K562 (cell line): ENCODE data around the gene DHPS. TPM values are rescaled to one million over a fixed set of nuclear protein-coding genes. Genes with fewer than 3 reads are reported as not detected.

Experiments
- BRCA1 ChIP-seq, 2 experiments: fragments of 450-650 bp in 1 of 2; sonication (generic) in 1 of 2; formaldehyde crosslinking in 1 of 2; IDR thresholded peaks; 2 replicates each; pipeline versions ENCODE4 v1.5.0 to v1.6.1; 2017 to 2020; ENCODE audit warnings: mild to moderate bottlenecking in 1 of 2, missing genetic modification reagents in 1 of 2
- CXXC5 ChIP-seq: fragments of 250-450 bp; sonication (Bioruptor Pico); IDR thresholded peaks from 2 replicates; pipeline ENCODE4 v1.8.0; 2022; ENCODE audit warnings: inconsistent platforms, mild to moderate bottlenecking, moderate library complexity
- ELF2 ChIP-seq: fragments of 250-450 bp; sonication (Bioruptor Pico); IDR thresholded peaks from 2 replicates; pipeline ENCODE4 v1.5.0; 2021; ENCODE audit warnings: mild to moderate bottlenecking
- GATAD2A ChIP-seq: fragments of 450-650 bp; IDR thresholded peaks from 2 replicates; pipeline ENCODE4 v1.6.1; 2017
- GATAD2B ChIP-seq: fragments of 450-650 bp; IDR thresholded peaks from 2 replicates; pipeline ENCODE4 v1.6.1; 2017; ENCODE audit warnings: mild to moderate bottlenecking, borderline replicate concordance
- HNRNPK ChIP-seq: fragments of 200-400 bp; formaldehyde crosslinking; IDR thresholded peaks from one replicate; pipeline ENCODE4 v1.6.1; 2018; ENCODE audit warnings: mild to moderate bottlenecking, low read depth, low read length; ENCODE audit not compliant: poor library complexity, severe bottlenecking
- HNRNPUL1 ChIP-seq: fragments of 200-400 bp; formaldehyde crosslinking; IDR thresholded peaks from 2 replicates; pipeline ENCODE4 v1.6.1; 2017; ENCODE audit warnings: low read length
- KAT7 ChIP-seq: sonication (generic); formaldehyde crosslinking; IDR thresholded peaks from 2 replicates; pipeline ENCODE4 v1.8.0; 2022; ENCODE audit warnings: missing genetic modification reagents, mild to moderate bottlenecking, borderline replicate concordance
- KDM5B ChIP-seq: fragments of 200-600 bp; sonication (generic); IDR thresholded peaks from 2 replicates; pipeline ENCODE4 v1.6.1; 2012; ENCODE audit warnings: low read depth, mild to moderate bottlenecking, moderate library complexity, low read length, control low read depth, inconsistent platforms; ENCODE audit not compliant: insufficient replicate concordance
- LEF1 ChIP-seq: fragments of 450-650 bp; IDR thresholded peaks from 2 replicates; pipeline ENCODE4 v1.6.1; 2016; ENCODE audit warnings: mild to moderate bottlenecking
- MEIS2 ChIP-seq: fragments of 450-650 bp; IDR thresholded peaks from 2 replicates; pipeline ENCODE4 v1.6.1; 2014; ENCODE audit warnings: mild to moderate bottlenecking; ENCODE audit not compliant: partially characterized antibody
- PCBP2 ChIP-seq: fragments of 200-400 bp; formaldehyde crosslinking; IDR thresholded peaks from 2 replicates; pipeline ENCODE4 v1.6.1; 2018; ENCODE audit warnings: low read length, low read depth, mild to moderate bottlenecking, moderate library complexity; ENCODE audit not compliant: poor library complexity, severe bottlenecking
- SIX5 ChIP-seq, 2 experiments: IDR thresholded peaks; 2 replicates each; pipeline ENCODE4 v1.6.1; 2011; ENCODE audit warnings: low read length in 2 of 2, borderline replicate concordance in 1 of 2, low read depth in 1 of 2, mild to moderate bottlenecking in 1 of 2, moderate library complexity in 1 of 2; ENCODE audit not compliant: insufficient read depth in 1 of 2
- TEAD1 ChIP-seq, 2 experiments: fragments of 450-650 bp in 1 of 2; sonication (generic) in 1 of 2; formaldehyde crosslinking; IDR thresholded peaks; 2 replicates each; pipeline versions ENCODE4 v1.4.0 to v1.8.0; 2020 to 2022; ENCODE audit warnings: mild to moderate bottlenecking in 2 of 2, missing genetic modification reagents in 1 of 2
- polyA plus RNA-seq, 8 experiments: library from polyadenylated mRNA; depleted of rRNA in 4 of 8; stranded (reverse) in 5 of 8; unstranded in 3 of 8; fragments of >200 nt; fragmentation: Nextera tagmentation in 2 of 8; fragmentation: Illumina TruSeq in 1 of 8; extraction: Ambion mirVana in 2 of 8; extraction: Trizol in 1 of 8; gene quantifications; 2 replicates each; pipeline versions ENCODE4 v1.2.1 to v1.2.3, GENCODE V29; 2011 to 2014; ENCODE audit warnings: inconsistent platforms in 1 of 8, missing spikeins in 1 of 8
- total RNA-seq, 7 experiments: library from RNA; depleted of rRNA in 6 of 7; stranded (reverse); fragments of >200 nt in 6 of 7; fragmentation: Illumina TruSeq in 2 of 7; extraction: Trizol in 2 of 7; gene quantifications; 2 replicates each; pipeline versions ENCODE4 v1.2.1 to v1.2.3, GENCODE V29; 2011 to 2021; ENCODE audit warnings: low replicate concordance in 1 of 7
- TF ChIP-seq, protein P1 (sequence below): sonication (generic); formaldehyde crosslinking; IDR thresholded peaks from 2 replicates; pipeline ENCODE4 v1.9.0; 2022; ENCODE audit warnings: mild to moderate bottlenecking, missing genetic modification reagents
- TF ChIP-seq, protein P2 (sequence below), 2 experiments: fragments of 450-650 bp; IDR thresholded peaks; 2 replicates each; pipeline ENCODE4 v1.6.1; 2016; ENCODE audit warnings: mild to moderate bottlenecking in 2 of 2, borderline replicate concordance in 1 of 2, low read depth in 1 of 2, moderate library complexity in 1 of 2

DHPS gene
- total and polyA plus RNA-seq, 9 of the 15 experiments (the other 6 are each of a cell fraction or from before 2014, with no cell fraction given), result 47.1 to 110 (median 79.9) TPM

DNA sequence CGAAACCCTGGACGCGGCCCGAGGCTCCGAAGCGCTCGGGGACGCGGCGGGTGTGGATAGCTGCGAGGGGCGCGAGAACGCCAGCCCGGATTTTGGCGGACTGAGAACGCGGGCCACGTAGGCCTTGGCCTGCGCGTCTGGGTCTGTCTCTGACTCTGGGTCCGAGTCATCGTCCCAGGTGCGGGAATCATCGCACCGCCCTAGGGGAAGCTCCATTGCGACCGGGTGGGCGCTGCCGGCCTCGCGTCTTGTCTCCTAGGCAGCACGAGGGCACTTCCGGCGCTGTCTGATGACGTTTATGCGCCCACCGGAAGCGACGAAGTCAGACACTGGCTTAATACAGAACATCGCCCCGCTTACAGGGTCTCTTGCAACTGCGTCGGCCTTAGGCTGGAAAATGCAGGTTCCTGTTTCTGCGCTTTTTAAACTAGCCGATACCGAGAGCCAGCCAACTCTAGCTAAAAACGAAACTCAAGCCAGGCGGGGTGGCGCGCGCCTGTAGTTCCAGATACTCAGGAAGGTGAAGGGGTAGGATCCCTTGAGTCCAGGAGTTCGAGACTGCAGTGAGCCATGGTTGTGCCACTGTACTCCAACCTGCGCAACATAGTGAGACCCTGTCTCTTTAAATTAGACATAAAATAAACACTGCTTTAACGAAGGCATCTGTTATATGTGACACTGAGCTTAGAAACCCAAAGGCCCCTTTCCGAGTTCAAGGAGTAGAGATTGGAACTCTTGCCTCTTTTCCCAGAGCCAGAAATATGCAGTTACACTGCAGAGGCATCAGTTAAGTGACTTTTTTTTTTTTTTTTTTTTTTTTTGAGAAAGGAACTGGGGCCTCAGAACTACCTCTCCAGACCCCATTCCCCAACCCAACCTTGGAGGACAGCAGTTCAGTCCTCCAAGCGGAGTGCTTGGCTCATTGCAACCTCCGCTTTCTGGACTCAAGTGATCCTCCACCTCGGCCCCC, 15.0 kb upstream of the DHPS start, which contains the start of gene FBXW9 (continued):
- no peak for TF ChIP-seq PCBP2
- peak; percentile 53 for TF ChIP-seq CXXC5 (CRISPR knock-in tag)
- 0 out of 2 replicates have a peak, but pooled peaks have one; percentile 7 for TF ChIP-seq KAT7 (CRISPR knock-in tag)
- no peak for TF ChIP-seq GATAD2B
- TF ChIP-seq SIX5 (IDR thresholded peaks at IDR 0.05; ENCODE audit: borderline replicate concordance in 1 of 2, insufficient read depth in 1 of 2, low read depth in 1 of 2, low read length in 2 of 2), result peak; percentile 21 to 37; a peak in 1 of 4 replicates
- no peak for TF ChIP-seq TEAD1 (CRISPR knock-in tag; IDR thresholded peaks at IDR 0.05)
- no peak for TF ChIP-seq LEF1
- peak; percentile 90 for TF ChIP-seq ELF2
- no peak for TF ChIP-seq BRCA1 (IDR thresholded peaks at IDR 0.05)
- no peak for TF ChIP-seq BRCA1 (CRISPR knock-in tag; IDR thresholded peaks at IDR 0.05)
- no peak for TF ChIP-seq MEIS2
- TF ChIP-seq, protein P1, sequence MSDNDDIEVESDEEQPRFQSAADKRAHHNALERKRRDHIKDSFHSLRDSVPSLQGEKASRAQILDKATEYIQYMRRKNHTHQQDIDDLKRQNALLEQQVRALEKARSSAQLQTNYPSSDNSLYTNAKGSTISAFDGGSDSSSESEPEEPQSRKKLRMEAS (CRISPR knock-in tag), result peak; percentile 77
- TF ChIP-seq HNRNPUL1, result 0 out of 2 replicates have a peak, but pooled peaks have one; percentile 60
- peak; percentile 55 for TF ChIP-seq KDM5B
- TF ChIP-seq, protein P2, sequence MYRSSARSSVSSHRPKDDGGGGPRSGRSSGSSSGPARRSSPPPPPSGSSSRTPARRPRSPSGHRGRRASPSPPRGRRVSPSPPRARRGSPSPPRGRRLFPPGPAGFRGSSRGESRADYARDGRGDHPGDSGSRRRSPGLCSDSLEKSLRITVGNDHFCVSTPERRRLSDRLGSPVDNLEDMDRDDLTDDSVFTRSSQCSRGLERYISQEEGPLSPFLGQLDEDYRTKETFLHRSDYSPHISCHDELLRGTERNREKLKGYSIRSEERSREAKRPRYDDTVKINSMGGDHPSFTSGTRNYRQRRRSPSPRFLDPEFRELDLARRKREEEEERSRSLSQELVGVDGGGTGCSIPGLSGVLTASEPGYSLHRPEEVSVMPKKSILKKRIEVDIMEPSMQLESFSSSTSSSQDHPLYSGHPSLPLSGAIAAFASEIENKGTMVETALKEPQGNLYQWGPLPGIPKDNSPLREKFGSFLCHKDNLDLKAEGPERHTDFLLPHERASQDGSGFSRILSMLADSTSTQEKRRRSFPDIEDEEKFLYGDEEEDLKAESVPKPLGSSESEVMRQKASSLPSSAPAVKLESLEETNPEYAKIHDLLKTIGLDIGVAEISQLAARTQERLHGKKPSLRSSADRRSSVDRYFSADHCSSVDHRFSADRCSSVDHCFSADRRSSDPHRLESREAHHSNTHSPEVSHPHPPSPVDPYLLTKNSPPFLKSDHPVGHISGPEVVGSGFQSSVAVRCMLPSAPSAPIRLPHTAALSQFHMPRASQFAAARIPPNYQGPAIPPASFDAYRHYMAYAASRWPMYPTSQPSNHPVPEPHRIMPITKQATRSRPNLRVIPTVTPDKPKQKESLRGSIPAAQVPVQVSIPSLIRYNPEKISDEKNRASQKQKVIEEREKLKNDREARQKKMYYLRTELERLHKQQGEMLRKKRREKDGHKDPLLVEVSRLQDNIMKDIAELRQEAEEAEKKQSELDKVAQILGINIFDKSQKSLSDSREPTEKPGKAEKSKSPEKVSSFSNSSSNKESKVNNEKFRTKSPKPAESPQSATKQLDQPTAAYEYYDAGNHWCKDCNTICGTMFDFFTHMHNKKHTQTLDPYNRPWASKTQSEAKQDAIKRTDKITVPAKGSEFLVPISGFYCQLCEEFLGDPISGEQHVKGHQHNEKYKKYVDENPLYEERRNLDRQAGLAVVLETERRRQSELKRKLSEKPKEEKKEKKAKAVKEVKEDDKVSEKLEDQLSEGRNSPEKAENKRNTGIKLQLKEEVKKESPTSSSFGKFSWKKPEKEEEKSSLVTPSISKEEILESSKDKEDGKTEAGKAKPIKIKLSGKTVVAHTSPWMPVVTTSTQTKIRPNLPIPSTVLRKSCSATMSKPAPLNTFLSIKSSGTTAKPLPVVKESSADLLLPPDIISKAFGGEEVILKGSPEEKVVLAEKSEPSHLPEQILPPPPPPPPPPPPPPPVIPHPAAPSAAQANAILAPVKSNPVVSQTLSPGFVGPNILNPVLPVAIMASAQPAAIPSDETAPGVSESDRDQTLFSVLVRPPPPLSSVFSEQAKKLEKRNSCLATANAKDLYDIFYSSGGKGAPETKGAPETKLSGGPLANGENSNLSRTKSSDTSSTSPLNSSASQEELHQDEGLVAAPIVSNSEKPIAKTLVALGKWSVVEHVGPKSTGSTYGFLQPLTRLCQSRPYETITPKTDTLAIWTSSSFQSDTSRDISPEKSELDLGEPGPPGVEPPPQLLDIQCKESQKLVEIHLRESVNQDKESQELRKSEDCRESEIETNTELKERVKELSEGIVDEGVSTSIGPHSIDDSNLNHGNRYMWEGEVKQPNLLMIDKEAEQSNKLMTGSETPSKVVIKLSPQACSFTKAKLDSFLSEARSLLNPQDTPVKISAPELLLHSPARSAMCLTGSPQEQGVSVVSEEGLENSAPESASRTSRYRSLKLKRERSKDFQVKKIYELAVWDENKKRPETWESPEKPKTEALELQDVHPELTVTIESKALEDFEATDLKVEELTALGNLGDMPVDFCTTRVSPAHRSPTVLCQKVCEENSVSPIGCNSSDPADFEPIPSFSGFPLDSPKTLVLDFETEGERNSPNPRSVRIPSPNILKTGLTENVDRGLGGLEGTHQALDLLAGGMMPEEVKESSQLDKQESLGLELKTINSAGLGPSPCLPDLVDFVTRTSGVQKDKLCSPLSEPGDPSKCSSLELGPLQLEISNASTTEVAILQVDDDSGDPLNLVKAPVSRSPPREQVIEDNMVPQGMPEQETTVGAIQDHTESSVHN (IDR thresholded peaks at IDR 0.05; ENCODE audit: borderline replicate concordance in 1 of 2, low read depth in 1 of 2), result no peak
- TF ChIP-seq GATAD2A, result no peak
- no peak for TF ChIP-seq HNRNPK
